GM12892 (cell line): Measurements from ENCODE around the gene RAB31.
"Not testable (repeated sequence)": the region's sequence is repeated elsewhere in the genome, so short reads cannot be mapped to it uniquely, and the experiment has no call there.

ENCODE experiments used
- POLR2A ChIP-seq: IDR thresholded peaks from 2 replicates; pipeline ENCODE4 v1.6.1; 2011; ENCODE audit warnings: low read depth, low read length, control low read depth
- POLR2AphosphoS5 ChIP-seq: IDR thresholded peaks from 2 replicates; pipeline ENCODE4 v1.6.1; 2011; ENCODE audit warnings: low read depth, low read length, control low read depth
- TAF1 ChIP-seq: IDR thresholded peaks from 2 replicates; pipeline ENCODE4 v1.6.1; 2011; ENCODE audit warnings: low read depth, mild to moderate bottlenecking, control low read depth, low read length, borderline replicate concordance

- TF ChIP-seq POLR2AphosphoS5, POLR2A, TAF1: not testable (repeated sequence)
Observed at GRCh38 chr18:9902264-9902663, 194.2 kb downstream of the RAB31 start.
